ENCODE measurements around the gene ANO3.

- TF ChIP-seq CTCF (IDR thresholded peaks at IDR 0.05) (no peak), POLR2A (IDR thresholded peaks at IDR 0.05) (no peak)
These were observed 226.3 kb downstream of the ANO3 start for GRCh38 chr11:26558190-26558589.
